ENCODE measurements around the gene GRB10.

DNA sequence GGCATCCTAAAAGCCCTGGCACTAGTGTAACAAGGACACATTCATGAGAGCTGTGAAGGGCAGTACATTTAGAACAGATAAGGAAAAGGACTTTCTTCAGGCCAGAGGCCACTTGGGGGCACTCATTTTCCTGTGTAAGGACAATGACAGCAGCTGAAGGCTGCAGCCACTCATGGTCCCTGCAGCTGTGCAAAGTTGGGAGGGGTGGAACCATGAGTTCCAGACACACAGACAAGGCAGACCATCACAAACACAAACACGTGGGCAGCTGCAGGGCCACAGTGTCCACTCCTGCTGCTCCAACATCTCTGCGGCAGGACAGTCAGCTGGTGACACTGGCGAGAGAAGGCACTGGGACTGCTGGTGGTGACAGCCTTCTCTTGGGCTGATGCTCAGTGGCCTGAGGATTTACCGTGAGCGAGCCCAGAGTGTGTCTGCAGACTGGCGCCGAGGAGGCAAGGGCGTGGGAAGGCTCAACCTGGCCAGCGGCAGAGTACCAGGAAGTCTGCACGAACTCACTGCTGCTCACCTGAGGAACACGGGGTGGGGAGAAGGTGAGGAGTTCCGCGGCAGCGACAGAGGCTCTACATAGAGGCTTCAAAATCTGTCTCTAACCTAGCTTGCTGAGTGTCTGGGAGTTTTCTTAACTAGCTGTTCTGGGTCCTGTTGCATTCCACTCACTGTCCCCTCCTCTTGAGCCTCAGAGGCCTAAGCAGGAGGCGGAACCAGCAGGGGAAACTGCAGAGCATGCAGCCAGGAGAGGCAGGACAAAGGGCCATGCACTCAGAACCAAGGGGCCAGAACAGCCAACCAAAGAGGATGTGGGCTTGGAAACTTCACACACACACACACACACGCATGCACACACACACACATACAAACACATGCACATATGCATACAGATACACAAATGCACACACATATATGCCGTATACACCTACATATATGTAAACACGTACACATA is 141.0 kb downstream of the GRB10 start:
- TF ChIP-seq, protein P1, sequence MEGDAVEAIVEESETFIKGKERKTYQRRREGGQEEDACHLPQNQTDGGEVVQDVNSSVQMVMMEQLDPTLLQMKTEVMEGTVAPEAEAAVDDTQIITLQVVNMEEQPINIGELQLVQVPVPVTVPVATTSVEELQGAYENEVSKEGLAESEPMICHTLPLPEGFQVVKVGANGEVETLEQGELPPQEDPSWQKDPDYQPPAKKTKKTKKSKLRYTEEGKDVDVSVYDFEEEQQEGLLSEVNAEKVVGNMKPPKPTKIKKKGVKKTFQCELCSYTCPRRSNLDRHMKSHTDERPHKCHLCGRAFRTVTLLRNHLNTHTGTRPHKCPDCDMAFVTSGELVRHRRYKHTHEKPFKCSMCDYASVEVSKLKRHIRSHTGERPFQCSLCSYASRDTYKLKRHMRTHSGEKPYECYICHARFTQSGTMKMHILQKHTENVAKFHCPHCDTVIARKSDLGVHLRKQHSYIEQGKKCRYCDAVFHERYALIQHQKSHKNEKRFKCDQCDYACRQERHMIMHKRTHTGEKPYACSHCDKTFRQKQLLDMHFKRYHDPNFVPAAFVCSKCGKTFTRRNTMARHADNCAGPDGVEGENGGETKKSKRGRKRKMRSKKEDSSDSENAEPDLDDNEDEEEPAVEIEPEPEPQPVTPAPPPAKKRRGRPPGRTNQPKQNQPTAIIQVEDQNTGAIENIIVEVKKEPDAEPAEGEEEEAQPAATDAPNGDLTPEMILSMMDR (IDR thresholded peaks at IDR 0.05): peak in 1 of 3 experiments; percentile 5
- TF ChIP-seq EP300 (IDR thresholded peaks at IDR 0.05) (no peak), POLR2A (IDR thresholded peaks at IDR 0.05; ENCODE audit: low read depth) (no peak)
